Measurements from ENCODE around the gene TEPSIN. TPM values are rescaled to one million over a fixed set of nuclear protein-coding genes. Genes with fewer than 3 reads are reported as not detected.

TEPSIN gene, protein sequence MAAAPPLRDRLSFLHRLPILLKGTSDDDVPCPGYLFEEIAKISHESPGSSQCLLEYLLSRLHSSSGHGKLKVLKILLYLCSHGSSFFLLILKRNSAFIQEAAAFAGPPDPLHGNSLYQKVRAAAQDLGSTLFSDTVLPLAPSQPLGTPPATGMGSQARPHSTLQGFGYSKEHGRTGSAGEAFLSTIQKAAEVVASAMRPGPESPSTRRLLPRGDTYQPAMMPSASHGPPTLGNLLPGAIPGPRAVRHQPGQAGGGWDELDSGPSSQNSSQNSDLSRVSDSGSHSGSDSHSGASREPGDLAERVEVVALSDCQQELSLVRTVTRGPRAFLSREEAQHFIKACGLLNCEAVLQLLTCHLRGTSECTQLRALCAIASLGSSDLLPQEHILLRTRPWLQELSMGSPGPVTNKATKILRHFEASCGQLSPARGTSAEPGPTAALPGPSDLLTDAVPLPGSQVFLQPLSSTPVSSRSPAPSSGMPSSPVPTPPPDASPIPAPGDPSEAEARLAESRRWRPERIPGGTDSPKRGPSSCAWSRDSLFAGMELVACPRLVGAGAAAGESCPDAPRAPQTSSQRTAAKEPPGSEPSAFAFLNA
- total RNA-seq, result 8.5 TPM

DNA sequence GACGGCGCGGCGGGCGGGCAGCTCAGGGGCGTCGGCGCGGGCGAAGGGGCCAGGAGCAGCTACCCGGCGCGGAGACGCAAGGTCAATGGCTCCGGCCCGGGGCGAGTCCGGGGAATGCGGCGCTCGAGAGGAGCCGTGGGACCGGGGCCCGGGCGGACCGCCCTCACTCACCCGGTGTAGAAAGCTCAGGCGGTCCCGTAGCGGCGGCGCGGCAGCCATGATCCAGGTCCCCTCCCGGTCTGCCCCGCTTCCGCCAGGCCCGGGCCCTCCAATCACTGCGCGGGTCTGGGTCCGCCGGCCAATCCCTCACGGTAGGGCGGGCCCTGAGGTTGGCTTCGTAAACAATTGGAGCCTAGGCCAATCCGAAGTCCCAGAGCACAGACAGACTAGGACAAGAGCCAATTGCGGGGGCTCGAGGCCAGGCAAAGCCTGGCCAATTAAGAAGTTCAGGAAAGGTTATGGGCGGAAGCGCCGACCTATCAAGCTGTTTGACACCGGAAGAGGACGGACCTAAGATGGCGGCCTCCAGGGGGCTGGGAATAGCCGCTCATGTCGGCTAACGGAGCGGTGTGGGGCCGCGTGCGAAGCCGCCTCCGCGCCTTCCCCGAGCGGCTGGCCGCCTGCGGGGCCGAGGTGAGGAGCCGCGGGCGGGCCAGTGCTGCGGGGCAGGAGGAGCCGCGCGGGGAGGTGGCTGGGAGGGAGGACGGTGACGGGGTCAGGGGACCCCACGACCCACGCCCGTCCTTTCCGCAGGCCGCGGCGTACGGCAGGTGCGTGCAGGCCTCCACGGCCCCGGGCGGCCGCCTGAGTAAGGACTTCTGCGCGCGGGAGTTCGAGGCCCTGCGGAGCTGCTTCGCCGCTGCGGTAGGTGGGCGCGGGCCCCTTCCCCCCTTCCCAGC is at the start of gene TEPSIN, which contains the start of gene NDUFAF8:
Gene TEPSIN (minus strand): TSS at position 241 of the 899 bp plus-strand sequence. CDS start 22 bp downstream, at position 219.
Gene NDUFAF8 (plus strand): TSS at position 504 of the 899 bp plus-strand sequence. CDS start 46 bp downstream, at position 550.

DNA sequence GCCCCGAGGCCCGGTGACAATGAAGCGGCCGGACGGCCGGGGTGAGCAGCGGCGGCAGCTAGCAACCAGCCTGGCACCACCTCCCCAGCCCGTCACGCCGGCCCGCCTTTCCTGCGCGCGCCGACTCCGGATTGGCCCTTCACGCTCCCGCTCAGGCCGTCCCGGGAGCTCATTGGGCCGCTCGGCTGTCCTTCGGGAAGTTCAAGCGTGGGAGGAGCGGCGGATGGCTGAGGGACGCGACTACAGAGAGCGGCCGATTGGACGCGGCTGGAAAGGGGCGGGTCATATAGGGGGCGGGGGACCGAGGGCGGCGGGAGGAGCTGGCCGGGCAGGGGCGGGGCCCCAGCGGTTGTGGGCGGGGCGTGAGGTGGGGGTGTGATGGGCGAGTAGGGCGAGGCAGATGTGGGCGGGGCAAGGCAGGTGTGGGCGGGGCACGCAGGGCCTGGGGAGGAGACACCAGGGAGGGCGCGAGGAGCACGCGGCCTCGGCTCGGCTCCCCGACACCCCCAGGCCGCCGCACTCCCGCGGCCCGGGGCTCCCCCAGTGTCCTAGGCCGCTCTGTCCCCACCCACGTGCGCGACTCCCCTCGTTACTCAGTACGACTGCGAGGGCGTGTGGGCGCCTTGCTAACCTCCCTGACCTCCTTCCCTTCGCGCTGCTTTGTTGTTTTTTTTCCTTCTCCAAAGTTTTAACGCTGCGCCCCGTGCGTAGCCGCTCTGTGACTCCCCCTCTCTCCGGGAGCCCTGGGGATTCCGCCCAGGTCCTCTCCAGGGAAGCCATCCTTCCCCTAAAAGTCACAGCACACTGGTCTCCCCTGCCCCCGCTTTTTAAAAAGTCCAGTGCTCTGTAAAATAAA is 15.7 kb downstream of the TEPSIN start, which contains the start of gene CEP131:
Gene CEP131 (minus strand): TSS at position 60 of the 856 bp plus-strand sequence. CDS start 2,909 bp downstream, outside the sequence.

Other genes with a start within 250 kb of the TEPSIN start
- 22.6 TPM for gene CHMP6, start 247.2 kb downstream of the TEPSIN start, total RNA-seq
- 13.4 TPM for gene BAIAP2, start 203.9 kb downstream of the TEPSIN start, total RNA-seq
- gene PVALEF, start 73.5 kb downstream of the TEPSIN start, total RNA-seq, result not detected
- 17.8 TPM for gene AATK, start 72.8 kb downstream of the TEPSIN start, total RNA-seq
- 11.1 TPM for gene CEP131, start 16.1 kb downstream of the TEPSIN start, total RNA-seq
- gene NDUFAF8, start 263 bp upstream of the TEPSIN start, total RNA-seq, result 28.1 TPM
- 21.9 TPM for gene SLC38A10, start 56.3 kb upstream of the TEPSIN start, total RNA-seq
- gene BAHCC1, start 156.4 kb upstream of the TEPSIN start, total RNA-seq, result 10.6 TPM